Effector CD8-positive, alpha-beta T cell (primary cell): ENCODE measurements around the gene ZFPL1.
A peak's percentile ranks its signal among the peaks of the same experiment; 100 is the strongest.

ENCODE experiments used
- DNase-seq: peaks from one replicate; lab custom pipeline; 2025; lab: John Stamatoyannopoulos, UW

Gene ZFPL1

GRCh38 chr11:65059959-65060824 is 23.8 kb upstream of the ZFPL1 start:
- DNase-seq: no peak

- DNase-seq: peak; percentile 5
These were observed 23.1 kb upstream of the ZFPL1 start for GRCh38 chr11:65060913-65061408.

- no peak for DNase-seq
These were observed 20.5 kb upstream of the ZFPL1 start for GRCh38 chr11:65063532-65063931.

GRCh38 chr11:65064847-65065240 is 19.2 kb upstream of the ZFPL1 start:
- no peak for DNase-seq

- no peak for DNase-seq
These were observed 18.2 kb upstream of the ZFPL1 start for GRCh38 chr11:65065851-65066250.

- DNase-seq: no peak
These were observed 17.7 kb upstream of the ZFPL1 start for GRCh38 chr11:65066315-65066714.

GRCh38 chr11:65066805-65067291 is 17.2 kb upstream of the ZFPL1 start:
- no peak for DNase-seq

- DNase-seq: no peak
These were observed 16.6 kb upstream of the ZFPL1 start for GRCh38 chr11:65067446-65067845.

GRCh38 chr11:65069217-65069616 is 14.8 kb upstream of the ZFPL1 start:
- DNase-seq: no peak

- DNase-seq: no peak
These were observed 12.0 kb upstream of the ZFPL1 start for GRCh38 chr11:65071907-65072630.

- DNase-seq: no peak
These were observed 11.4 kb upstream of the ZFPL1 start for GRCh38 chr11:65072631-65072966.

GRCh38 chr11:65077451-65077850 is 6.6 kb upstream of the ZFPL1 start:
- DNase-seq: no peak

GRCh38 chr11:65078151-65078550 is 5.9 kb upstream of the ZFPL1 start:
- peak; percentile 34 for DNase-seq

- DNase-seq: no peak
These were observed 5.2 kb upstream of the ZFPL1 start for GRCh38 chr11:65078786-65079342.

- no peak for DNase-seq
These were observed 738 bp upstream of the ZFPL1 start for GRCh38 chr11:65083134-65083833.

- DNase-seq: no peak
These were observed 765 bp downstream of the ZFPL1 start for GRCh38 chr11:65084598-65085375.

GRCh38 chr11:65085446-65085845 is 1.4 kb downstream of the ZFPL1 start:
- no peak for DNase-seq

- no peak for DNase-seq
These were observed 2.8 kb downstream of the ZFPL1 start for GRCh38 chr11:65086809-65087208.

- DNase-seq: no peak
These were observed 3.2 kb downstream of the ZFPL1 start for GRCh38 chr11:65087216-65087615.

- no peak for DNase-seq
These were observed 3.8 kb downstream of the ZFPL1 start for GRCh38 chr11:65087827-65088226.

- no peak for DNase-seq
These were observed 5.6 kb downstream of the ZFPL1 start for GRCh38 chr11:65089621-65090020.
